Epithelial cell of esophagus (primary cell): ENCODE results near the gene TDRD10.

ENCODE experiments used
- DNase-seq: peaks from one replicate; pipeline ENCODE4 v3.0.0; 2010; ENCODE audit warnings: low read depth
- H3K4me3 ChIP-seq: 2 replicates; pipeline ENCODE4 v1.5.1; 2011; ENCODE audit warnings: mild to moderate bottlenecking, low read length, control low read depth
- TF ChIP-seq, protein P1 (sequence below): IDR thresholded peaks from 2 replicates; pipeline ENCODE4 v1.5.1; 2011; ENCODE audit warnings: low read depth, mild to moderate bottlenecking, low read length, control low read depth, inconsistent platforms; ENCODE audit not compliant: insufficient read depth; ENCODE audit errors: missing control alignments

The TDRD10 gene

DNA sequence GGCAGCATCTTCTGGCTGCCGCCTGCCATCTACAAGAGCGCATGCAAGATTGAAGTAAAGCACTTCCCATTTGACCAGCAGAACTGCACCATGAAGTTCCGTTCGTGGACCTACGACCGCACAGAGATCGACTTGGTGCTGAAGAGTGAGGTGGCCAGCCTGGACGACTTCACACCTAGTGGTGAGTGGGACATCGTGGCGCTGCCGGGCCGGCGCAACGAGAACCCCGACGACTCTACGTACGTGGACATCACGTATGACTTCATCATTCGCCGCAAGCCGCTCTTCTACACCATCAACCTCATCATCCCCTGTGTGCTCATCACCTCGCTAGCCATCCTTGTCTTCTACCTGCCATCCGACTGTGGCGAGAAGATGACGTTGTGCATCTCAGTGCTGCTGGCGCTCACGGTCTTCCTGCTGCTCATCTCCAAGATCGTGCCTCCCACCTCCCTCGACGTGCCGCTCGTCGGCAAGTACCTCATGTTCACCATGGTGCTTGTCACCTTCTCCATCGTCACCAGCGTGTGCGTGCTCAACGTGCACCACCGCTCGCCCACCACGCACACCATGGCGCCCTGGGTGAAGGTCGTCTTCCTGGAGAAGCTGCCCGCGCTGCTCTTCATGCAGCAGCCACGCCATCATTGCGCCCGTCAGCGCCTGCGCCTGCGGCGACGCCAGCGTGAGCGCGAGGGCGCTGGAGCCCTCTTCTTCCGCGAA lies 69.4 kb downstream of the TDRD10 start:
- no peak for DNase-seq
- TF ChIP-seq, protein P1, sequence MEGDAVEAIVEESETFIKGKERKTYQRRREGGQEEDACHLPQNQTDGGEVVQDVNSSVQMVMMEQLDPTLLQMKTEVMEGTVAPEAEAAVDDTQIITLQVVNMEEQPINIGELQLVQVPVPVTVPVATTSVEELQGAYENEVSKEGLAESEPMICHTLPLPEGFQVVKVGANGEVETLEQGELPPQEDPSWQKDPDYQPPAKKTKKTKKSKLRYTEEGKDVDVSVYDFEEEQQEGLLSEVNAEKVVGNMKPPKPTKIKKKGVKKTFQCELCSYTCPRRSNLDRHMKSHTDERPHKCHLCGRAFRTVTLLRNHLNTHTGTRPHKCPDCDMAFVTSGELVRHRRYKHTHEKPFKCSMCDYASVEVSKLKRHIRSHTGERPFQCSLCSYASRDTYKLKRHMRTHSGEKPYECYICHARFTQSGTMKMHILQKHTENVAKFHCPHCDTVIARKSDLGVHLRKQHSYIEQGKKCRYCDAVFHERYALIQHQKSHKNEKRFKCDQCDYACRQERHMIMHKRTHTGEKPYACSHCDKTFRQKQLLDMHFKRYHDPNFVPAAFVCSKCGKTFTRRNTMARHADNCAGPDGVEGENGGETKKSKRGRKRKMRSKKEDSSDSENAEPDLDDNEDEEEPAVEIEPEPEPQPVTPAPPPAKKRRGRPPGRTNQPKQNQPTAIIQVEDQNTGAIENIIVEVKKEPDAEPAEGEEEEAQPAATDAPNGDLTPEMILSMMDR = no peak
- no peak overlapping the region for H3K4me3 ChIP-seq

DNA sequence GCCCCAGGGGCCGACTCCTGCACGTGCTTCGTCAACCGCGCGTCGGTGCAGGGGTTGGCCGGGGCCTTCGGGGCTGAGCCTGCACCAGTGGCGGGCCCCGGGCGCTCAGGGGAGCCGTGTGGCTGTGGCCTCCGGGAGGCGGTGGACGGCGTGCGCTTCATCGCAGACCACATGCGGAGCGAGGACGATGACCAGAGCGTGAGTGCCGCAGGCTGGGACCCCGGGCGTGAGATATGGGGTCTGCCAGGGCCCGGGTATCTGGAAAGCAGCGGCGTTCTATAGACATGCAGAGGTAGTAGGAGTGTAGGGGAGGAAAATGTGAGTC lies 69.9 kb downstream of the TDRD10 start:
- no peak overlapping the region for H3K4me3 ChIP-seq
- DNase-seq = no peak
- TF ChIP-seq, protein P1 = no peak

DNA sequence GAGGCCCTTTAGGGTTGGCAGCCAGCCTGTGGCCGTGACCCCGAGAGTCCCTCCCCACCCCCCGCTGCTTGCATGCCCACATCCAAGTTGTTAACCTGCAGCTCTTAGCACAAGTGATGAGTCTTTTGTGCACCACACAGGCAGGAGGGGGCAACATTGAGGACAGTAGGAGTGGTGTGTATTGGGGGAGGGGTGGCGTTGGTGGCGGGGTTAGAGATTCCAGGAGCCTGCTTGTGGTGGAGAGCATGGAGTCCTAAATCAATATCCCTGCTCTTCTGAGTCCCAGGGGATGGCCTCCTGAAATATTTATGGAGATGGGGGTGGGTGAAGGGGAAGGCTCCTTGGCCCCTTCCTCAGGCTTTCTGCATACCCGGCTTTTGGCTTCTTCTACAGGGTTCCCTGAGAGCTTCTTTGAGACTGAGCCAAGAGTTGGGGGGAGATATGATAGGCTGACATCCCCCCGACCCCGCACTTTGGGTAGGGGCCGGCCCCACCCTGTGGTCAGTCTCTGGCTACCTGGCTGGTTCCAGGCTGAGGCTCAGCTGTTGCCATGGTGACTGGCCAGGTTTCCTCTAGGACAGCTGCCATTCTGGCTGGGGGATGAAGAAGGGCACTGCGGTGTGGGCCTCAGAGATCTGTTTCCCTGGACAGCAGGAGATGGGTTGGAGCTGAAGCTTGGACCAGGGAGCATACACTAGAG lies 70.6 kb downstream of the TDRD10 start:
- H3K4me3 ChIP-seq = no peak overlapping the region
- no peak for DNase-seq
- TF ChIP-seq, protein P1 = no peak

DNA sequence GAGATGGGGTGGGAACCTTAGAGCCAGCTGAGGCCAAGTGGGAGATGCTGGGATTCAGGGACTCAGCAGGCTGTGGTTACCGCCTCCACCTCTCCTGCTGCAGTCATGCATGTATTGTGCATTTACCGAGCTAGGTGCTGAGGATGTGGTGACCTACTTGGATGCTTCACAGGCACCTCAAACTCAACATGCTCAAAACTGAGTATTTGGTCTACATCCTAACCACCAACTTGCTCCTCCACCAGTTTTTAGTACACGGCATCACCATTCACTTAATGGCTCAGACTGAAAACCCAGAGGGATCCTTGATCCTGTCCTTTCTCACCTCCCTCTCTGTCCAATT lies 71.1 kb downstream of the TDRD10 start:
- H3K4me3 ChIP-seq = no peak overlapping the region
- TF ChIP-seq, protein P1 = no peak
- no peak for DNase-seq

DNA sequence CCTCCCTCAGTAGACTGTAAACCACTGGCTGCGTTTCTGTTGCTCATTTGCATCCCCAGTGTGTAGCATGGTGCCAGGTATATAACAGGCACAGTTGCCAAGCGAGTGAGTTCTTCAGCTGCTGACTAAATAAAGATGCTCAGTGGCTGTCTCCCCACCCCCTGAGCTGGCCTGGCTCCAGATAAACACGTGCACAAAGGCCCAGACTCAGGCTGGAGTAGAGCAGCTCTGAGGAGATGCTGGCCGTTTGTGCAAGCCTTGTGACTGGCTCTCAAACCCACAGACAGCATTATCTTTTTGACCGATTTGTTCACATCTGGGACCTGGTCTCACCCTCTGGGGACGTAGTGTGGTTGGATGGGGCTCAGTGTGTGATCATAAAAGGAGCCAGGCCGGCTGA lies 72.7 kb downstream of the TDRD10 start:
- H3K4me3 ChIP-seq = no peak overlapping the region
- TF ChIP-seq, protein P1 = no peak
- peak; percentile 31 for DNase-seq

DNA sequence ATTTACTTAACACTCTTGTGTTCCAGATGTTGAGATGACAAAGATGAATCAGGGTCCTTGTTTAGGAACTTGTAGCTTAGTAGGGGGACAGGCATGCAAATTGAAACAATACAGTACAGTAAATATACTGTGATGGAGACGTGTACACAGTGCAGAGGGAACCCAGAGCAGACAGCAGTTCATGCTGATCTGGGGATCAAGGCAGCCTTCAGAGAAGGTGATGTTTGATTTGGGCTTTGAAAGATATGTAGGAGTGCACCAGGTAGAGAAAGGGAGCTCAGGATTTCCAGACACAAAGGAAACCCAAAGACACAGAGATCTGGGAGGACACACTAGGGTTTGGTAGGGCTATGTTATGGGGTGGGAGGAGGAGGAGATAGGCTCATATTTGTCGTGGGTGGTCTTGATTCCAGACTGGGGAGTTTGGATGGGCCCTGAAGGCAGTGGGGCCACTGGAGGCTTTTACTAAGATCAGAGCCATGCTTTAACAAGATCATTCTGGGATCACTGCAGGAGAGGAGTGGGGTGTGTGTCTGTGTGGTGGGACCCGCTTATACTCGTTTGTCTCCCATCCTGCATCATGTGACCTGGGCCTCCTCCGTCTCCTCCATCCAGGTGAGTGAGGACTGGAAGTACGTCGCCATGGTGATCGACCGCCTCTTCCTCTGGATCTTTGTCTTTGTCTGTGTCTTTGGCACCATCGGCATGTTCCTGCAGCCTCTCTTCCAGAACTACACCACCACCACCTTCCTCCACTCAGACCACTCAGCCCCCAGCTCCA lies 73.3 kb downstream of the TDRD10 start:
- DNase-seq = no peak
- TF ChIP-seq, protein P1 = no peak
- H3K4me3 ChIP-seq = no peak overlapping the region
